ENCODE results near the gene KRTAP10-7.
"Not testable (repeated sequence)": the region's sequence is repeated elsewhere in the genome, so short reads cannot be mapped to it uniquely, and the experiment has no call there.

The KRTAP10-7 gene

DNA sequence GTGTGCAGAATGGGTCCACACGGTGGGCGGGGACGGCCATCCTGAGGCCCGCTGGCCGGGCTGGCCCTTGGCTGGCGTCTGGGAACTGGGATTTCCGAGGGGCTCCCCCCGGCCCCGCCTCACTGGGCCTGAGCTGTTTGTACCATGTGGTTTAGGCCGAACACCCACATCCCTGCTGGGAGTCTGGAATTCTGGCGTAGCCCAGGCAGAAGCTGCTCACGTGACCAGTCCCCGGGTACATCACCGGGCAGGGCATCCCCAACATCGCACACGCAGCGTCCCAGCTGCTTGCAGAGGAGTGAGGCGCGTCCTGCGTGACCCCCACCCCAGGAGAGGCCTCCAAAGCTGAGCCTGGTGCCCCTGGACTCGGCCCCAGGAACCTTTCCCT, 2.1 kb downstream of the KRTAP10-7 start:
- Histone ChIP-seq H3K36me3 (ENCODE audit: control insufficient read depth, insufficient read depth, low read length) (no peaks in the 10 kb centered on the region), H3K27ac (ENCODE audit: low read depth, low read length, severe bottlenecking) (no peak overlapping the region), H3K9me3 (ENCODE audit: control insufficient read depth, low read length) (peaks cover 6% of the 10 kb centered on the region), H3K4me3 (ENCODE audit: extremely low read depth, insufficient read depth, low read length, poor library complexity, severe bottlenecking) (no peak overlapping the region), H3K4me1 (ENCODE audit: control insufficient read depth, insufficient read depth, low read length, poor library complexity, severe bottlenecking) (no peaks in the 10 kb centered on the region)
- 88 to 91% methylated on average over 14 to 20 of the region's 21 CpGs for WGBS, 2 experiments (ENCODE audit: insufficient coverage in 2 of 2)

DNA sequence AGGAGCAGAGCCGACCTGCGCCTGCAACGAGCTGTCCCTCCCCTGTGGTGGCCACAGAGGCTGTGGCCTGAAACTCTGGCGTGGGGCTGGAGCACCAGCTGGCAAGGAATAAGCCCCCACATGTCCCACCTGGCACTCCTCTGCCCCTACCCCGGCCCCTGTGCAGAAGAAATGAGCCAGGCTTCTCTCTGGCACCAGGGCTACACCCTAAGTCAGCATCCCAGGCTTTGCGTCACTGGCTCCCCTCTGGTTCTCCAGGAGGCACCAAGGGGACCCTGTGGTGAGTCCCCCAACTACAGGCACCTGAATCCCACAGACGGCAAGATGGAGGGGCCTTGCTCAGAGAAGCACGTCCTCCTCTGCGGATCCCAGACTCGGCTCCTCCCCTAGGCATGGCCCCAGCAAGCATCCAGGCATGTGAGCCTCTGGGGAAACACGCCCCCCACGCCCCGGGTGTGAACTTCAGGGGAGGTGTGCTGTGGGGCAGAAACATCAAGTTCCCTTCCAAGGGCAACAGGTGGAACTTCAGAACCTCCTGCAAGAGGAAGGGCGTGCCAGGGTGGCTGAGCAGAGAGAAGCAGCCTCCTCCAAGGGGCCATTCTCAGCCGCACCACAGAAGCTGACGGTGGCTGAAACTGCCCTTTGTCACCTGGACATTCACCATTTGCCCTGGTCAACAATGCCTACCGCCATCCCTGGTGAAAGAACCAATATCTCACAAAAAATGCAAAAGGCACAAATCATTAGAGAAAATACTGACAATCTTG, 2.9 kb downstream of the KRTAP10-7 start:
- Histone ChIP-seq H3K27ac (ENCODE audit: low read depth, low read length, severe bottlenecking) (no peak overlapping the region), H3K9me3 (ENCODE audit: control insufficient read depth, low read length) (peaks cover 6% of the 10 kb centered on the region), H3K36me3 (ENCODE audit: control insufficient read depth, insufficient read depth, low read length) (no peaks in the 10 kb centered on the region), H3K4me3 (ENCODE audit: extremely low read depth, insufficient read depth, low read length, poor library complexity, severe bottlenecking) (no peak overlapping the region), H3K4me1 (ENCODE audit: control insufficient read depth, insufficient read depth, low read length, poor library complexity, severe bottlenecking) (no peaks in the 10 kb centered on the region)
- 71 to 79% methylated on average over 13 to 16 of the region's 17 CpGs for WGBS, 2 experiments (ENCODE audit: insufficient coverage in 2 of 2)

DNA sequence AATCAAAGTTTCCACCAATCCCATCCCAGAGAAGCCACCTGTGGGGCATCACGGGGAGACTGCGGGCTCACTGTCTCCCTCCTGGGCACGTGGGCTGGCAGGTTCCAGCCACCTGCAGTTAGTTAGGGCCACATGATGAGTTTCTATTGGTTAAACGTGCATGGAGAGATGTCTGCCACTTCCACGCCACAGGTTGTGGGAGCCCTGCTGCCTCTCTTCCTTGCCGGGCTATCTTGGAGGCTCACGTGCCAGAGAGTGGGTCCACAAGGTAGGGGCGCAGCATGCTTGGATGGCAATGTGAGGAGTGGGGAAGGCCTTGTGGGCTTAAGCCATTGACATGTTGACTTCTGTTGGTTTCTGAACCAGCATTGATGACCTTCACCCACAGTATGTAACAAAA, 3.5 kb downstream of the KRTAP10-7 start:
- H3K27ac ChIP-seq (ENCODE audit: low read depth, low read length, severe bottlenecking) = no peak overlapping the region
- H3K36me3 ChIP-seq (ENCODE audit: control insufficient read depth, insufficient read depth, low read length) = no peaks in the 10 kb centered on the region

DNA sequence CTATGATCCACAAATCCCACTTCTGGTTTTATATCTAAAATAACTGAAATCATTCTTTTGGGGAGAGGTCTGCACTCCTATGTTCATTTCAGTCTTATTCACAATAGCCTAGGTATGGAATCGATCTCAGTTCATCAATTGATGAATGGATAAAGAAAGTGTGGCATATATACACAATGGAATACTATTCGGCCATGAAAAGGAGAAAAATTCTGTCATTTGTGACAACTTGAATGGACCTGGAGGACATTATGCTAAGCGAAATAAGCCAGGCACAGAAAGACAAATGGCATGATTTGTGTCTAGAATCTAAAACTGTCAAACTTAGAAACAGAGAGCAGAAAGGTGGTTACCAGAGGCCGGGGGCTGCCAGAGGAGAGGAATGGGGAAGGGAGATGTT, 6.1 kb downstream of the KRTAP10-7 start:
- Histone ChIP-seq H3K9me3 (ENCODE audit: control insufficient read depth, low read length) (peaks cover 20% of the 10 kb centered on the region), H3K4me1 (ENCODE audit: control insufficient read depth, insufficient read depth, low read length, poor library complexity, severe bottlenecking) (no peaks in the 10 kb centered on the region), H3K4me3 (ENCODE audit: extremely low read depth, insufficient read depth, low read length, poor library complexity, severe bottlenecking) (no peak overlapping the region), H3K27ac (ENCODE audit: low read depth, low read length, severe bottlenecking) (no peak overlapping the region), H3K36me3 (ENCODE audit: control insufficient read depth, insufficient read depth, low read length) (no peaks in the 10 kb centered on the region)
- 76 to 80% methylated on average over 2 to 3 of the region's 4 CpGs for WGBS, 2 experiments (ENCODE audit: insufficient coverage in 2 of 2)

More for the DNA sequence above, 3.5 kb downstream of the KRTAP10-7 start:
- WGBS, 2 experiments (ENCODE audit: insufficient coverage in 2 of 2) = 95% methylated on average over 5 of the region's 8 CpGs
- H3K9me3 ChIP-seq (ENCODE audit: control insufficient read depth, low read length) = peaks cover 5% of the 10 kb centered on the region
- H3K4me3 ChIP-seq (ENCODE audit: extremely low read depth, insufficient read depth, low read length, poor library complexity, severe bottlenecking) = no peak overlapping the region
- H3K4me1 ChIP-seq (ENCODE audit: control insufficient read depth, insufficient read depth, low read length, poor library complexity, severe bottlenecking) = no peaks in the 10 kb centered on the region

DNA sequence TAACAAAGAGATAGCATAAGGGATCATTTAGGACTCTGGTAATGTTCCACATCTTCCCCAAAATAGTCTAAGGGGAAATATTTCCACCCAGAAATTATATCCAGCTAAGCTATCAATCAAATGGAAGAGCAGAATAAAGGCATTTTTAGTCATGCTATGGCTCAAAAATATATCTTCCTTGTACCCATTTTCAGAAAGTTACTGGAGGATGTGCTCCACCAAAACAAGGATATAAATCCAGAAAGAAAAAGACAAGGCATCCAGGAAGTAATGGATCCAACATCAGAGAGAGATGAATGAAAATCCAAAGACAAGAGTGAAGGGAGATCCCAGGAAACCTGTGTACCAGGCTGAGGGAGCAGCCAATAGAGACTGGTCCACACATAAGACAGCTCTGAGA, 8.8 kb downstream of the KRTAP10-7 start:
- Histone ChIP-seq H3K4me1 (ENCODE audit: control insufficient read depth, insufficient read depth, low read length, poor library complexity, severe bottlenecking) (no peaks in the 10 kb centered on the region), H3K27ac (ENCODE audit: low read depth, low read length, severe bottlenecking) (no peak overlapping the region), H3K36me3 (ENCODE audit: control insufficient read depth, insufficient read depth, low read length) (no peaks in the 10 kb centered on the region), H3K4me3 (ENCODE audit: extremely low read depth, insufficient read depth, low read length, poor library complexity, severe bottlenecking) (no peak overlapping the region), H3K9me3 (ENCODE audit: control insufficient read depth, low read length) (peaks cover 27% of the 10 kb centered on the region)

DNA sequence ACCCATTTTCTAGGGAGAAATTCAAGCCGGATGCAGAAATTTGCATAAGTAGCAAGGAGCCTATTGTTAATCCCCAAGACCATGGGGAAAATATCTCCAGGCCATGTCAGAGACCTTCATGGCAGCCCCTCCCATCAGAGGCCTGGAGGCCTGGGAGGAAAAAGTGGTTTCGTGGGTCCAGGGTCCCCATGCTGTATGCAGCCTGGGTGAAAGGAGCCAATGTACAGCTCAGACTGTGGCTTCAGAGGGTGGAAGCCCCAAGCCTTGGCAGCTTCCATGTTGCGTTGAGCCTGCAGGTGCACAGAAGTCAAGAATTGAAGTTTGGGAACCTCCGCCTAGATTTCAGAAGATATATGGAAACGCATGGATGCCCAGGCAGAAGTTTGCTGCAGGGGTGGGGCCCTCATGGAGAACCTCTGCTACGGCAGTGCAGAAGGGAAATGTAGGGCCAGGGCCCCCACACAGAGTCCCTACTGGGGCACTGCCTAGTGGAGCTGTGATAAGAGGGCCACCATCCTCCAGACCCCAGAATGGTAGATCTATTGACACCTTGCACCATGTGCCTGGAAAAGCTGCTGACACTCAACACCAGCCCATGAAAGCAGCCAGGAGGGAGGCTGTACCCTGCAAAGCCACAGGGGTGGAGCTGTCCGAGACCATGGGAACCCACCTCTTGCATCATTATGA, 9.9 kb downstream of the KRTAP10-7 start:
- H3K36me3 ChIP-seq (ENCODE audit: control insufficient read depth, insufficient read depth, low read length) = not testable (repeated sequence)
- 80 to 89% methylated on average over 7 of the region's 7 CpGs for WGBS, 2 experiments (ENCODE audit: insufficient coverage in 2 of 2)

DNA sequence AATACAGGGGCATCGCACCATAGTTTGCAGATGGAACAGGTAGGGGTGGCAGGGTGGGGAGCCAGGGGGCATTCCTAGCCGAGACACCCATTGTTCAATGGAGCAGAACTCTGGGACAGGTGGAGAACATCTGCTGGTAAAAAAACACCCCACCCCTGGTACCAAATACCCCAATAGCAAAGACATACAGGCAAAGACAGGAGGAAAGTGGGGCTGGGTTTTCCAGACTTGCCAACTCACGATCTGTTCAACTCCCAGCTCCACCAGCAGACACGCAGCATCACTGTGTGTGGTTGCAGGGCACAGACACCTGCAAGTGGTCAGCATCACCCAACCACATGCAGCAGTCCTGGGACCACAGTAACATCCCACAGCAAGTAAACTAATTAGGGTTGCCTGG, 11.2 kb downstream of the KRTAP10-7 start:
- no peak overlapping the region for H3K27ac ChIP-seq (ENCODE audit: low read depth, low read length, severe bottlenecking)
- H3K9me3 ChIP-seq (ENCODE audit: control insufficient read depth, low read length) = peaks cover 24% of the 10 kb centered on the region
- WGBS, 2 experiments (ENCODE audit: insufficient coverage in 2 of 2) = 94 to 96% methylated on average over 3 to 4 of the region's 4 CpGs
- no peak overlapping the region for H3K4me3 ChIP-seq (ENCODE audit: extremely low read depth, insufficient read depth, low read length, poor library complexity, severe bottlenecking)
- H3K4me1 ChIP-seq (ENCODE audit: control insufficient read depth, insufficient read depth, low read length, poor library complexity, severe bottlenecking) = no peaks in the 10 kb centered on the region
- no peaks in the 10 kb centered on the region for H3K36me3 ChIP-seq (ENCODE audit: control insufficient read depth, insufficient read depth, low read length)

More for the DNA sequence above, 9.9 kb downstream of the KRTAP10-7 start:
- H3K27ac ChIP-seq (ENCODE audit: low read depth, low read length, severe bottlenecking); H3K4me3 ChIP-seq (ENCODE audit: extremely low read depth, insufficient read depth, low read length, poor library complexity, severe bottlenecking); H3K4me1 ChIP-seq (ENCODE audit: control insufficient read depth, insufficient read depth, low read length, poor library complexity, severe bottlenecking): not testable (repeated sequence)
- H3K9me3 ChIP-seq (ENCODE audit: control insufficient read depth, low read length) = peaks cover 24% of the 10 kb centered on the region

DNA sequence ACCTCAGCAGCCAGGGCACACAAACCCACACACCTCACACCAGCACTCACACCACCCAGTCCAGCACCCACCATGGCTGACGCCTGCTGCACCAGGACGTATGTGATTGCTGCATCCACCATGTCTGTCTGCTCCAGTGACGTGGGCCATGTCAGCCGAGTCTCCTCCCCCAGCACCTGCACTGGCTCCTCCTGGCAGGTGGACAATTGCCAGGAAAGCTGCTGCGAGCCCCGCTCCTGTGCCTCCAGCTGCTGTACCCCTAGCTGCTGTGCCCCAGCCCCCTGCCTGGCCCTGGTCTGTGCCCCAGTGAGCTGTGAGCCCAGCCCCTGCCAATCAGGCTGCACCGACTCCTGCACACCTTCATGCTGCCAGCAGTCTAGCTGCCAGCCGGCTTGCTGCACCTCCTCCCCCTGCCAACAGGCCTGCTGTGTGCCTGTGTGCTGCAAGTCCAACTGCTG, 11.7 kb downstream of the KRTAP10-7 start, which contains the start of gene KRTAP10-8:
KRTAP10-8 (plus strand) TSS at position 51 of the 458 bp plus-strand sequence; CDS start at position 73, 22 bp downstream.
- no peaks in the 10 kb centered on the region for H3K4me1 ChIP-seq (ENCODE audit: control insufficient read depth, insufficient read depth, low read length, poor library complexity, severe bottlenecking)
- H3K4me3 ChIP-seq (ENCODE audit: extremely low read depth, insufficient read depth, low read length, poor library complexity, severe bottlenecking) = no peak within 1 kb of the TSS
- peaks cover 24% of the 10 kb centered on the region for H3K9me3 ChIP-seq (ENCODE audit: control insufficient read depth, low read length)
- WGBS, 2 experiments (ENCODE audit: insufficient coverage in 2 of 2) = 82 to 98% methylated on average over 7 of the region's 8 CpGs
- H3K27ac ChIP-seq (ENCODE audit: low read depth, low read length, severe bottlenecking) = no peak within 1 kb of the TSS
- H3K36me3 ChIP-seq (ENCODE audit: control insufficient read depth, insufficient read depth, low read length) = no peaks in the 10 kb centered on the region

DNA sequence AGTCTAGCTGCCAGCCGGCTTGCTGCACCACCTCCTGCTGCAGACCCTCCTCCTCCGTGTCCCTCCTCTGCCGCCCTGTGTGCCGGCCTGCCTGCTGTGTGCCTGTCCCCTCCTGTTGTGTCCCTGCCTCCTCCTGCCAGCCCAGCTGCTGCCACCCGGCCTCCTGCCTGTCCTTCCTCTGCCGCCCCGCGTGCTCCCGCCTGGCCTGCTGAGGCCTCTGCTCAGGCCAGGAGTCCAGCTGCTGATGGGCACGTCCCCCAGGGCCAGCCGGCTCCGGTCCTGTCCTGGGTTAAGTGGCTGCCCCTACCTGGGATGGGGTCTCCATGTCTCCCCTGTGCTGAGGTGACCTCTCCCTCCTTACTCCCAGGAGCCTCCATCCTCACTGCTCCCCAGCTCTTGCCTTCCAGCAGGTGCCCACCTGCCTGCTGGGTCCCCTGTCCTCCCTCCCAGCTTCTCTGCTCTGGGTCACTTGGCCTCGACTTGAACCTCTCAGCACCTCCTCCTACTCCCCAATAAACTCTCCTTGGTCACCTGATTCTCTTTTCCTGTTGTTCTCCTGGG, 12.4 kb downstream of the KRTAP10-7 start:
- peaks cover 24% of the 10 kb centered on the region for H3K9me3 ChIP-seq (ENCODE audit: control insufficient read depth, low read length)
- no peak overlapping the region for H3K4me3 ChIP-seq (ENCODE audit: extremely low read depth, insufficient read depth, low read length, poor library complexity, severe bottlenecking)
- 88 to 93% methylated on average over 7 to 13 of the region's 13 CpGs for WGBS, 2 experiments (ENCODE audit: insufficient coverage in 2 of 2)

DNA sequence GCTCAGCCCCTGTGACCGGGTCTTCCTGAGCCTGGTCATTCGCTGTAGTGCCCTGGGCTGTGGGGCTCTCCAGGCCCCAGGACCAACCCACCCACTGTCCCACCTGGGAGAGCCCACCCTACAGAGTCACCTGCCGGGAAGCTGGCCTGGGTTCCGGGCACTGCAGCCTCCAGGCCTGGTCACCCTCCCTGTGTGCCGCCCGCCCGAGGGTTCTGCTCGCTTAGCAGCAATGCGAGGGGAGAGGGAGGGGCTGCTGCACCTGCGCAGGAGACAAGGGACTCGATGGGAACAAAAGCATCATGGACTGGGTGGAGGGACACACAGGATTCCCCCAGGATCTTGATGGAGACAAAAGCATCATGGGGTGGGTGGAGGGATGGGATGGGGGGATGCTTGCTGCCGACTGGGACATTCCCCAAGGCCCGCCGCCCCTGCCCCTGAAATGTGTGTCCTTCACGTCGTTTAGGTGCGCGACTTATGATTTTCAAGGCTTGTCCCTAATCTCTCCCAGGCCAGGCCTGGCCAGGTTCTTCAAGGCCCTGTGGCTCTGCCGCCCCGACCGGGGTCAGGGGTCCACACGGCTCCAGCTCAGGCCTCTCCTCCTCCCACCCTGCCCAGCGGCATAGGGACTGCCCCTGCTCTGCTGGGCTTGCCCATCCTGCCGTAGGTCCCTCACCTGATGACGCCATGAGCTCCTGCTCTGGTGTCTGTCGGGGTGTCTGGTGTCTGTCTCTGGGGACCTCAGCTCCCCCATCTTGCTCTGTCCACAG, 13.2 kb downstream of the KRTAP10-7 start:
- no peak overlapping the region for H3K4me3 ChIP-seq (ENCODE audit: extremely low read depth, insufficient read depth, low read length, poor library complexity, severe bottlenecking)
- H3K4me1 ChIP-seq (ENCODE audit: control insufficient read depth, insufficient read depth, low read length, poor library complexity, severe bottlenecking) = no peaks in the 10 kb centered on the region
- no peaks in the 10 kb centered on the region for H3K36me3 ChIP-seq (ENCODE audit: control insufficient read depth, insufficient read depth, low read length)
- WGBS, 2 experiments (ENCODE audit: insufficient coverage in 2 of 2) = 89 to 93% methylated on average over 21 to 22 of the region's 26 CpGs
- peaks cover 24% of the 10 kb centered on the region for H3K9me3 ChIP-seq (ENCODE audit: control insufficient read depth, low read length)
- no peak overlapping the region for H3K27ac ChIP-seq (ENCODE audit: low read depth, low read length, severe bottlenecking)

More for the DNA sequence above, 12.4 kb downstream of the KRTAP10-7 start:
- Histone ChIP-seq H3K36me3 (ENCODE audit: control insufficient read depth, insufficient read depth, low read length) (no peaks in the 10 kb centered on the region), H3K4me1 (ENCODE audit: control insufficient read depth, insufficient read depth, low read length, poor library complexity, severe bottlenecking) (no peaks in the 10 kb centered on the region), H3K27ac (ENCODE audit: low read depth, low read length, severe bottlenecking) (no peak overlapping the region)

Data from mesodermal cell (in vitro differentiated cells).